Measurements from ENCODE around the gene GLIS2.

The GLIS2 gene

GRCh38 chr16:4298761-4299522, 16.9 kb upstream of the GLIS2 start:
- peak; percentile 79 for DNase-seq (ENCODE audit: low read depth)

GRCh38 chr16:4301177-4301576, 14.7 kb upstream of the GLIS2 start:
- no peak for DNase-seq (ENCODE audit: low read depth)

GRCh38 chr16:4301968-4302367, 13.9 kb upstream of the GLIS2 start:
- DNase-seq (ENCODE audit: low read depth) = no peak

GRCh38 chr16:4303973-4304372, 11.9 kb upstream of the GLIS2 start:
- DNase-seq (ENCODE audit: low read depth) = no peak

GRCh38 chr16:4306470-4307214, 9.2 kb upstream of the GLIS2 start:
- no peak for DNase-seq (ENCODE audit: low read depth)

- peak; percentile 76 for DNase-seq (ENCODE audit: low read depth)
Observed at GRCh38 chr16:4307215-4308037, 8.4 kb upstream of the GLIS2 start.

- no peak for DNase-seq (ENCODE audit: low read depth)
Observed at GRCh38 chr16:4309102-4309832, 6.6 kb upstream of the GLIS2 start.

GRCh38 chr16:4309833-4310266, 6.0 kb upstream of the GLIS2 start:
- DNase-seq (ENCODE audit: low read depth) = no peak

- DNase-seq (ENCODE audit: low read depth) = no peak
Observed at GRCh38 chr16:4313563-4314531, 2.0 kb upstream of the GLIS2 start.

GRCh38 chr16:4314532-4315185, 1.2 kb upstream of the GLIS2 start:
- no peak for DNase-seq (ENCODE audit: low read depth)

- DNase-seq (ENCODE audit: low read depth) = no peak
Observed at GRCh38 chr16:4316108-4316863, 419 bp downstream of the GLIS2 start.

GRCh38 chr16:4316864-4317531, 1.1 kb downstream of the GLIS2 start:
- DNase-seq (ENCODE audit: low read depth) = no peak

- DNase-seq (ENCODE audit: low read depth) = no peak
Observed at GRCh38 chr16:4317532-4318450, 1.9 kb downstream of the GLIS2 start.

GRCh38 chr16:4318451-4318910, 2.6 kb downstream of the GLIS2 start:
- no peak for DNase-seq (ENCODE audit: low read depth)

- DNase-seq (ENCODE audit: low read depth) = no peak
Observed at GRCh38 chr16:4318967-4319366, 3.1 kb downstream of the GLIS2 start.

GRCh38 chr16:4319454-4320421, 3.9 kb downstream of the GLIS2 start:
- no peak for DNase-seq (ENCODE audit: low read depth)

All from GM04503 (cell line).